Liver (tissue), 9 donors: ENCODE measurements around the gene ALG5. TPM values are rescaled to one million over a fixed set of nuclear protein-coding genes. Genes with fewer than 3 reads are reported as not detected.
A peak's percentile ranks its signal among the peaks of the same experiment; 100 is the strongest.

Experiments used
- DNase-seq: peaks from one replicate; pipeline ENCODE4 v3.0.0-alpha.2; 2017; ENCODE audit warnings: low spot score
- H3K27ac ChIP-seq, 2 donors: one replicate each; pipeline ENCODE4 v1.7.0; 2013; ENCODE audit warnings: inconsistent platforms in 2 of 2, low read length in 2 of 2, control low read depth in 1 of 2, low read depth in 1 of 2, mild to moderate bottlenecking in 1 of 2
- H3K27me3 ChIP-seq, 4 donors: one replicate each; pipeline versions ENCODE4 v1.6.1 to v1.7.0; 2013; ENCODE audit warnings: low read length in 3 of 4, inconsistent platforms in 1 of 4, mild to moderate bottlenecking in 1 of 4, moderate library complexity in 1 of 4; ENCODE audit not compliant: control insufficient read depth in 4 of 4, insufficient read depth in 4 of 4
- H3K36me3 ChIP-seq, 4 donors: one replicate each; pipeline versions ENCODE4 v1.6.1 to v1.7.0; 2013; ENCODE audit warnings: low read length in 3 of 4, mild to moderate bottlenecking in 3 of 4, low read depth in 1 of 4, moderate library complexity in 1 of 4; ENCODE audit not compliant: control insufficient read depth in 4 of 4, insufficient read depth in 3 of 4
- H3K4me1 ChIP-seq, 4 donors: one replicate each; pipeline versions ENCODE4 v1.6.1 to v1.7.0; 2013; ENCODE audit warnings: low read length in 3 of 4, mild to moderate bottlenecking in 3 of 4, moderate library complexity in 1 of 4; ENCODE audit not compliant: control insufficient read depth in 4 of 4, insufficient read depth in 4 of 4
- H3K4me3 ChIP-seq, 3 donors: one replicate each; pipeline versions ENCODE4 v1.6.1 to v1.7.0; 2013; ENCODE audit warnings: low read length in 3 of 3, control low read depth in 1 of 3, low read depth in 1 of 3, mild to moderate bottlenecking in 1 of 3
- H3K9ac ChIP-seq, 2 donors: one replicate each; pipeline ENCODE4 v1.7.0; 2013; ENCODE audit warnings: low read length in 2 of 2, mild to moderate bottlenecking in 2 of 2, moderate library complexity in 2 of 2, control low read depth in 1 of 2, low read depth in 1 of 2
- H3K9me3 ChIP-seq, 4 donors: one replicate each; pipeline versions ENCODE4 v1.6.1 to v1.7.0; 2013; ENCODE audit warnings: low read length in 3 of 4; ENCODE audit not compliant: control insufficient read depth in 4 of 4
- EGR1 ChIP-seq, 2 donors: IDR thresholded peaks; 2 replicates each; pipeline ENCODE4 v1.6.1; 2016 to 2018; ENCODE audit warnings: antibody characterized with exemption in 2 of 2, low read depth in 2 of 2
- FOXA1 ChIP-seq: IDR thresholded peaks from 2 replicates; pipeline ENCODE4 v1.6.1; 2016; ENCODE audit warnings: antibody characterized with exemption
- FOXA2 ChIP-seq: IDR thresholded peaks from 2 replicates; pipeline ENCODE4 v1.6.1; 2016; ENCODE audit warnings: antibody characterized with exemption
- JUND ChIP-seq, 2 donors: IDR thresholded peaks; 2 replicates each; pipeline ENCODE4 v1.6.1; 2016; ENCODE audit warnings: antibody characterized with exemption in 2 of 2
- NR2F2 ChIP-seq: IDR thresholded peaks from 2 replicates; pipeline ENCODE4 v1.6.1; 2016; ENCODE audit warnings: antibody characterized with exemption
- RAD21 ChIP-seq, 2 donors: IDR thresholded peaks; 2 replicates each; pipeline ENCODE4 v1.6.1; 2016; ENCODE audit warnings: antibody characterized with exemption in 2 of 2, mild to moderate bottlenecking in 2 of 2
- RXRA ChIP-seq, 2 donors: IDR thresholded peaks; 2 replicates each; pipeline ENCODE4 v1.6.1; 2017 to 2018; ENCODE audit warnings: antibody characterized with exemption in 2 of 2, mild to moderate bottlenecking in 1 of 2
- TAF1 ChIP-seq: conservative IDR thresholded peaks from 2 replicates; pipeline ENCODE4 v1.6.1; 2016; ENCODE audit warnings: antibody characterized with exemption, mild to moderate bottlenecking
- YY1 ChIP-seq: IDR thresholded peaks from 2 replicates; pipeline ENCODE4 v1.6.1; 2016; ENCODE audit warnings: antibody characterized with exemption, mild to moderate bottlenecking
- WGBS: extraction: QIAGEN DNeasy Blood & Tissue Kit; methylation state at CpG from one replicate; pipeline ENCODE4 v1.1.7; 2013; 5-methylcytosine and 5-hydroxymethylcytosine counted together
- polyA plus RNA-seq, 2 donors: library from polyadenylated mRNA; stranded (reverse) in 1 of 2; unstranded in 1 of 2; fragments of 200-250 nt in 1 of 2; fragments of >200 nt in 1 of 2; fragmentation: Nextera tagmentation in 1 of 2; extraction: Ambion mirVana in 1 of 2; gene quantifications; one replicate each; pipeline versions ENCODE4 v1.2.1 to v1.2.3, GENCODE V29; 2013 to 2015
- total RNA-seq, 2 donors: library from RNA; depleted of rRNA; stranded (reverse); fragments of >200 nt; gene quantifications; one replicate each; pipeline ENCODE4 v1.2.3, GENCODE V29; 2014
- TF ChIP-seq, protein P1 (sequence below): IDR thresholded peaks from 2 replicates; pipeline ENCODE4 v1.6.1; 2016; ENCODE audit warnings: antibody characterized with exemption
- TF ChIP-seq, protein P2 (sequence below): IDR thresholded peaks from 2 replicates; pipeline ENCODE4 v1.6.1; 2016; ENCODE audit warnings: antibody characterized with exemption
- TF ChIP-seq, protein P3 (sequence below): IDR thresholded peaks from 2 replicates; pipeline ENCODE4 v1.6.1; 2016; ENCODE audit warnings: antibody characterized with exemption
- TF ChIP-seq, protein P4 (sequence below): fragments of 150-350 bp; IDR thresholded peaks from 2 replicates; pipeline ENCODE4 v1.5.1; 2017; ENCODE audit warnings: improper control_type of control experiment, low read depth, low read length; ENCODE audit not compliant: missing input control
- donor health status: healthy.
- donor health status: healthy.
- donor health status: healthy.
- donor health status: healthy.
- donor health status: healthy.

Gene ALG5
- total and polyA plus RNA-seq, 4 donors: 20.7 to 60.1 (median 37.5) TPM

DNA sequence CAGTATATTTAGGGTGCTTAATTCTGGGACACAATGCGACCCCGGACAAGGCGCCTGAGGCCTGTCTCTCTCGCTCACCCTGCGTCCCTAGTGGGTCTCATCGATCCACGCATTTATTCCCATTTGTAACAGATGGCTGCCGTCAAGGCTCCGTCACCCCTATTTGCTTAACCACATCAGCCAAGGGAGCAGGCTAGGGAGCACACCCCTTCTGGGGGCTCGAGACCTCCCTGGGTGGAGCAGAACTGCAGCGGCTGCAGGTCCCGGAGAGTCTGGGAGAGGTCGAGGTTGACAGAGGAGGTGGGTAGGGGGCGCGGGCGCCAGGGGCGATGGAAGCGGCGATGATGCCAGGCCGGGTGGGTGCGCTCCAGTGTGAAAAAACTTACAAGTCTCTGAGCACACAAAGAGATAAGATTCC is 507 bp downstream of the ALG5 start:
- no peak for TF ChIP-seq FOXA2
- TF ChIP-seq, protein P1, sequence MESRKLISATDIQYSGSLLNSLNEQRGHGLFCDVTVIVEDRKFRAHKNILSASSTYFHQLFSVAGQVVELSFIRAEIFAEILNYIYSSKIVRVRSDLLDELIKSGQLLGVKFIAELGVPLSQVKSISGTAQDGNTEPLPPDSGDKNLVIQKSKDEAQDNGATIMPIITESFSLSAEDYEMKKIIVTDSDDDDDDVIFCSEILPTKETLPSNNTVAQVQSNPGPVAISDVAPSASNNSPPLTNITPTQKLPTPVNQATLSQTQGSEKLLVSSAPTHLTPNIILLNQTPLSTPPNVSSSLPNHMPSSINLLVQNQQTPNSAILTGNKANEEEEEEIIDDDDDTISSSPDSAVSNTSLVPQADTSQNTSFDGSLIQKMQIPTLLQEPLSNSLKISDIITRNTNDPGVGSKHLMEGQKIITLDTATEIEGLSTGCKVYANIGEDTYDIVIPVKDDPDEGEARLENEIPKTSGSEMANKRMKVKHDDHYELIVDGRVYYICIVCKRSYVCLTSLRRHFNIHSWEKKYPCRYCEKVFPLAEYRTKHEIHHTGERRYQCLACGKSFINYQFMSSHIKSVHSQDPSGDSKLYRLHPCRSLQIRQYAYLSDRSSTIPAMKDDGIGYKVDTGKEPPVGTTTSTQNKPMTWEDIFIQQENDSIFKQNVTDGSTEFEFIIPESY: no peak
- peak overlapping the region; percentile 98 for H3K27ac ChIP-seq
- peak; percentile 41 for DNase-seq
- H3K4me1 ChIP-seq: peaks cover 0 to 26% (median 17%) of the 10 kb centered on the region in 4 donors
- H3K9me3 ChIP-seq: no peaks in the 10 kb centered on the region
- WGBS: under 1% methylated on average over 21 of the region's 21 CpGs
- peak overlapping the region; percentile 66 to 95 for H3K9ac ChIP-seq
- no peaks in the 10 kb centered on the region for H3K27me3 ChIP-seq
- peak overlapping the region; percentile 95 to 99 (median 96) for H3K4me3 ChIP-seq
- peaks cover 0 to 21% (median 15%) of the 10 kb centered on the region in 4 donors for H3K36me3 ChIP-seq

DNA sequence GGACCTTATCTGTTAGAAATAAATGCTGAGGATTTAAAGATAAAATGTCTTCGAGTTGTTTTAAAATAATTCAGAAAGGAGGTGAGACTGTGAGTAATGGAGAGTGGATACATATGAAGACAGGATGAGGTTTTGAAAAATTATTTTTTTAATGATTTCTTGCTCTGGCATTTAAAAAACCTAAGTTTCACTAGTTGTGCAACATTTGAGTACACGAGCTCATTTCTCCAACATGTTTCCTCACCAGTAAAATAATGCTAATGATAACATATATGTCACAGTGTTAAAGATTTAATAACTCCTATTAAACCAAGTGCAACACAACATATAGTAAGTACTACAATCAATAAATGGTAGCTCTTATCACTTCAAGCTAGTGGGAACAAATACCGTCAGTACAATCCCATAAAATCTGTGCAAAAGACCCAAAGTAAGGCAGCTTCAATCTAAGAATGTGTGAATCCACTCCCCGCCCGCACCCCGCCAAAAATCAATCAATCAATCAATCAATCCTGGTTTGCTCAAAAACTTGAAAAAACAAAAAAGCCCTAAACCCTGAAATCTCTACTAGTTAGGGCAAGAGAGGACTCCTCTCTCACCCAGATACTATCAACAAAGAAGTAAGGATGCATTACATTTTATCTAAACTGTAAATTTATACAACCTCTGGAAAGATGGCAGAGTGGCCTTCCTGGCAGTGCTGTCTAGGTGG is 1.3 kb downstream of the ALG5 start:
- no peaks in the 10 kb centered on the region for H3K27me3 ChIP-seq
- peak overlapping the region; percentile 95 to 99 (median 96) for H3K4me3 ChIP-seq
- WGBS: 46% methylated on average over 6 of the region's 6 CpGs
- no peak for DNase-seq
- peaks cover 0 to 26% (median 17%) of the 10 kb centered on the region in 4 donors for H3K4me1 ChIP-seq
- H3K27ac ChIP-seq: no peak overlapping the region
- peak overlapping the region; percentile 34 to 95 for H3K9ac ChIP-seq
- H3K9me3 ChIP-seq: no peaks in the 10 kb centered on the region
- no peak for TF ChIP-seq RXRA (IDR thresholded peaks at IDR 0.05)
- TF ChIP-seq, protein P2, sequence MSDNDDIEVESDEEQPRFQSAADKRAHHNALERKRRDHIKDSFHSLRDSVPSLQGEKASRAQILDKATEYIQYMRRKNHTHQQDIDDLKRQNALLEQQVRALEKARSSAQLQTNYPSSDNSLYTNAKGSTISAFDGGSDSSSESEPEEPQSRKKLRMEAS: no peak
- TF ChIP-seq, protein P3, sequence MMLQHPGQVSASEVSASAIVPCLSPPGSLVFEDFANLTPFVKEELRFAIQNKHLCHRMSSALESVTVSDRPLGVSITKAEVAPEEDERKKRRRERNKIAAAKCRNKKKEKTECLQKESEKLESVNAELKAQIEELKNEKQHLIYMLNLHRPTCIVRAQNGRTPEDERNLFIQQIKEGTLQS: no peak
- TF ChIP-seq, protein P1: no peak
- no peak for TF ChIP-seq NR2F2
- TF ChIP-seq, protein P4, sequence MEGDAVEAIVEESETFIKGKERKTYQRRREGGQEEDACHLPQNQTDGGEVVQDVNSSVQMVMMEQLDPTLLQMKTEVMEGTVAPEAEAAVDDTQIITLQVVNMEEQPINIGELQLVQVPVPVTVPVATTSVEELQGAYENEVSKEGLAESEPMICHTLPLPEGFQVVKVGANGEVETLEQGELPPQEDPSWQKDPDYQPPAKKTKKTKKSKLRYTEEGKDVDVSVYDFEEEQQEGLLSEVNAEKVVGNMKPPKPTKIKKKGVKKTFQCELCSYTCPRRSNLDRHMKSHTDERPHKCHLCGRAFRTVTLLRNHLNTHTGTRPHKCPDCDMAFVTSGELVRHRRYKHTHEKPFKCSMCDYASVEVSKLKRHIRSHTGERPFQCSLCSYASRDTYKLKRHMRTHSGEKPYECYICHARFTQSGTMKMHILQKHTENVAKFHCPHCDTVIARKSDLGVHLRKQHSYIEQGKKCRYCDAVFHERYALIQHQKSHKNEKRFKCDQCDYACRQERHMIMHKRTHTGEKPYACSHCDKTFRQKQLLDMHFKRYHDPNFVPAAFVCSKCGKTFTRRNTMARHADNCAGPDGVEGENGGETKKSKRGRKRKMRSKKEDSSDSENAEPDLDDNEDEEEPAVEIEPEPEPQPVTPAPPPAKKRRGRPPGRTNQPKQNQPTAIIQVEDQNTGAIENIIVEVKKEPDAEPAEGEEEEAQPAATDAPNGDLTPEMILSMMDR: no peak
- TF ChIP-seq EGR1 (IDR thresholded peaks at IDR 0.05; ENCODE audit: low read depth in 2 of 2): no peak
- no peak for TF ChIP-seq TAF1
- no peak for TF ChIP-seq JUND (IDR thresholded peaks at IDR 0.05)
- no peak for TF ChIP-seq YY1
- no peak for TF ChIP-seq FOXA1
- no peak for TF ChIP-seq RAD21 (IDR thresholded peaks at IDR 0.05)
- H3K36me3 ChIP-seq: peaks cover 3 to 22% (median 17%) of the 10 kb centered on the region in 4 donors
